ENCODE measurements around the gene GCNT2.
"Not testable (repeated sequence)": the region's sequence is repeated elsewhere in the genome, so short reads cannot be mapped to it uniquely, and the experiment has no call there.

GRCh38 chr6:10575519-10575918 lies 54.4 kb downstream of the GCNT2 start:
- TF ChIP-seq ZNF274 (IDR thresholded peaks at IDR 0.05; ENCODE audit: low read depth, low read length); YY1 (IDR thresholded peaks at IDR 0.05; ENCODE audit: insufficient read depth, insufficient read length): not testable (repeated sequence)
